Caco-2 (cell line): ENCODE data around the gene ELFN1. TPM values are rescaled to one million over a fixed set of nuclear protein-coding genes. Genes with fewer than 3 reads are reported as not detected.

Experiments
- BruUV-seq: library from RNA; stranded (reverse); fragments of 400-500 nt; replicated peaks from 2 replicates; lab custom pipeline; 2021; lab: Mats Ljungman, UMichigan
- CTCF ChIA-PET: fragments of 300-600 bp; sonication (Branson Sonifier 250); formaldehyde crosslinking; loops from one replicate; lab custom pipeline; 2022; ENCODE audit warnings: antibody characterized with exemption; lab: Charles Lee
- POLR2A ChIA-PET: fragments of 300-600 bp; sonication (Branson Sonifier 250); formaldehyde crosslinking; loops from one replicate; lab custom pipeline; 2022; ENCODE audit warnings: antibody characterized with exemption; lab: Charles Lee
- DNase-seq, 2 experiments: peaks; one replicate each; pipeline versions ENCODE4 v3.0.0 to v3.0.0-alpha.2; 2020 to 2022
- H3K27me3 ChIP-seq: replicated peaks from 2 replicates; pipeline ENCODE4 v1.6.0; 2011; ENCODE audit warnings: low read length; ENCODE audit not compliant: control insufficient read depth, insufficient read depth
- H3K36me3 ChIP-seq: 2 replicates; pipeline ENCODE4 v1.5.1; 2011; ENCODE audit warnings: low read length; ENCODE audit not compliant: control insufficient read depth, insufficient read depth
- H3K4me1 ChIP-seq: fragments of 250-450 bp; sonication (Bioruptor Pico); 2 replicates; pipeline ENCODE4 v1.5.1; 2020; ENCODE audit warnings: mild to moderate bottlenecking
- H3K4me3 ChIP-seq: 2 replicates; pipeline ENCODE4 v1.5.1; 2011; ENCODE audit warnings: low read depth, mild to moderate bottlenecking, control low read depth, low read length
- H3K9me3 ChIP-seq: fragments of 250-450 bp; sonication (Bioruptor Pico); 2 replicates; pipeline ENCODE4 v1.5.1; 2020; ENCODE audit warnings: mild to moderate bottlenecking, moderate library complexity
- H3K27ac Mint-ChIP-seq: one replicate; pipeline ENCODE4 v1.8.0; 2022; ENCODE audit warnings: mixed read lengths; ENCODE audit not compliant: unreplicated experiment
- H3K27me3 Mint-ChIP-seq: one replicate; pipeline ENCODE4 v1.8.0; 2022; ENCODE audit warnings: mixed read lengths; ENCODE audit not compliant: insufficient read depth, unreplicated experiment
- H3K36me3 Mint-ChIP-seq: one replicate; pipeline ENCODE4 v1.8.0; 2022; ENCODE audit warnings: mild to moderate bottlenecking, mixed read lengths; ENCODE audit not compliant: insufficient read depth, unreplicated experiment
- H3K4me1 Mint-ChIP-seq: one replicate; pipeline ENCODE4 v1.8.0; 2022; ENCODE audit warnings: low read depth, mixed read lengths; ENCODE audit not compliant: unreplicated experiment
- H3K4me3 Mint-ChIP-seq: one replicate; pipeline ENCODE4 v1.8.0; 2022; ENCODE audit warnings: mild to moderate bottlenecking, moderate library complexity, mixed read lengths; ENCODE audit not compliant: unreplicated experiment
- H3K9me3 Mint-ChIP-seq: one replicate; pipeline ENCODE4 v1.8.0; 2022; ENCODE audit warnings: mixed read lengths; ENCODE audit not compliant: unreplicated experiment
- CTCF ChIP-seq, 2 experiments: fragments of 200-600 bp in 1 of 2; IDR thresholded peaks; 1 replicate in 1 of 2; 2 replicates in 1 of 2; pipeline versions ENCODE4 v1.5.1 to v1.8.0; 2011 to 2022; ENCODE audit warnings: antibody characterized with exemption in 1 of 2, control low read depth in 1 of 2, inconsistent platforms in 1 of 2, low read depth in 1 of 2, low read length in 1 of 2, mild to moderate bottlenecking in 1 of 2, moderate library complexity in 1 of 2; ENCODE audit not compliant: insufficient read depth in 1 of 2, severe bottlenecking in 1 of 2, unreplicated experiment in 1 of 2
- intact Hi-C: fragments of 100-400 bp; cut with micrococcal nuclease; formaldehyde crosslinking; loops from one replicate; pipeline ENCODE4 v1.10.0; 2022; ENCODE audit not compliant: unreplicated experiment
- total RNA-seq: library from RNA; stranded (reverse); gene quantifications from 2 replicates; pipeline ENCODE4 v1.2.3, GENCODE V29; 2022

The ELFN1 gene
- total RNA-seq, 1 experiment from 2014 or later: 2.3 TPM

- H3K4me3 Mint-ChIP-seq: peak overlapping the region; percentile 41
- CTCF ChIA-PET: interaction anchor here (0.5 to 1.5 kb wide), 13 partner anchors 37 to 1127 kb away, joined by 3 to 8 read pairs (median 4); no protein-coding TSS in a partner anchor
Measured at GRCh38 chr7:1663857-1664651, 6.0 kb upstream of the ELFN1 start.

GRCh38 chr7:1664711-1665548 is 5.1 kb upstream of the ELFN1 start:
- H3K27me3 ChIP-seq: peaks cover 4% of the 10 kb centered on the region
- TF ChIP-seq CTCF (IDR thresholded peaks at IDR 0.05; ENCODE audit: insufficient read depth in 1 of 2, low read depth in 1 of 2, low read length in 1 of 2, severe bottlenecking in 1 of 2, unreplicated experiment in 1 of 2): peak; percentile 81 to 92
- H3K4me1 Mint-ChIP-seq: peaks cover 7% of the 10 kb centered on the region
- H3K4me3 ChIP-seq: peak overlapping the region; percentile 43
- ChIA-PET POLR2A (no interaction called here), CTCF (interaction anchor here (0.6 to 1.5 kb wide), 12 partner anchors 36 to 1126 kb away, joined by 3 to 8 read pairs (median 4); no protein-coding TSS in a partner anchor)
- H3K27ac Mint-ChIP-seq: no peak overlapping the region
- no peaks in the 10 kb centered on the region for H3K9me3 Mint-ChIP-seq
- peak; percentile 60 to 79 for DNase-seq
- intact Hi-C loops: loop anchor here (1.0 kb wide), 1 partner anchor 93 kb away; no protein-coding TSS in a partner anchor
- BruUV-seq: no TSS peak
- no peak overlapping the region for H3K4me3 Mint-ChIP-seq
- peaks cover 18% of the 10 kb centered on the region for H3K27me3 Mint-ChIP-seq
- no peaks in the 10 kb centered on the region for H3K9me3 ChIP-seq
- H3K36me3 Mint-ChIP-seq: no peaks in the 10 kb centered on the region
- H3K4me1 ChIP-seq: peaks cover 28% of the 10 kb centered on the region
- H3K36me3 ChIP-seq: no peaks in the 10 kb centered on the region

More at GRCh38 chr7:1663857-1664651, 6.0 kb upstream of the ELFN1 start:
- no peak for TF ChIP-seq CTCF (IDR thresholded peaks at IDR 0.05; ENCODE audit: insufficient read depth in 1 of 2, low read depth in 1 of 2, low read length in 1 of 2, severe bottlenecking in 1 of 2, unreplicated experiment in 1 of 2)
- Mint-ChIP-seq H3K27ac (no peak overlapping the region), H3K4me1 (peaks cover 7% of the 10 kb centered on the region), H3K27me3 (peaks cover 17% of the 10 kb centered on the region), H3K36me3 (no peaks in the 10 kb centered on the region), H3K9me3 (no peaks in the 10 kb centered on the region)
- Histone ChIP-seq H3K4me3 (0 out of 2 replicates have a peak overlapping the region, but pooled peaks have one; percentile 11), H3K9me3 (no peaks in the 10 kb centered on the region), H3K36me3 (no peaks in the 10 kb centered on the region), H3K27me3 (peaks cover 3% of the 10 kb centered on the region), H3K4me1 (peaks cover 28% of the 10 kb centered on the region)
- peak in 1 of 2 experiments; percentile 36 for DNase-seq
- no TSS peak for BruUV-seq
- intact Hi-C loops: loop anchor here (1.0 kb wide), 1 partner anchor 94 kb away; no protein-coding TSS in a partner anchor
- POLR2A ChIA-PET: no interaction called here
